Peyer's patch (tissue), 4 donors: ENCODE results near the gene CPVL.

Experiments
- CTCF ChIP-seq, 6 experiments: fragments of 450-650 bp in 4 of 6; fragments of 200-600 bp in 2 of 6; sonication (generic) in 1 of 6; IDR thresholded peaks; one replicate each; pipeline ENCODE4 v1.5.1; 2017 to 2019; ENCODE audit warnings: antibody characterized with exemption in 6 of 6, mild to moderate bottlenecking in 3 of 6, moderate library complexity in 1 of 6
- POLR2A ChIP-seq, 2 donors: fragments of 450-650 bp; IDR thresholded peaks; one replicate each; pipeline ENCODE4 v1.5.1; 2017; ENCODE audit warnings: antibody characterized with exemption in 2 of 2, mild to moderate bottlenecking in 2 of 2, moderate library complexity in 2 of 2

- TF ChIP-seq CTCF (IDR thresholded peaks at IDR 0.05) = no peak
- no peak for TF ChIP-seq POLR2A (IDR thresholded peaks at IDR 0.05)
Measured at GRCh38 chr7:29177963-29178600, 31.7 kb upstream of the CPVL start.
